HG03520 (cell line): ENCODE measurements around the gene SGMS1.
"Not testable (repeated sequence)": the region's sequence is repeated elsewhere in the genome, so short reads cannot be mapped to it uniquely, and the experiment has no call there.

Experiments used
- ATAC-seq: cut with Tn5 transposase; IDR thresholded peaks from one replicate; pipeline ENCODE4 v1.9.1; 2021; ENCODE audit warnings: mild to moderate bottlenecking, moderate library complexity; ENCODE audit not compliant: unreplicated experiment

The SGMS1 gene

GRCh38 chr10:50281210-50281966, 342.4 kb downstream of the SGMS1 start:
- ATAC-seq: no peak

GRCh38 chr10:50280049-50280841, 343.5 kb downstream of the SGMS1 start:
- no peak for ATAC-seq

- no peak for ATAC-seq
Measured at GRCh38 chr10:50279489-50279888, 344.3 kb downstream of the SGMS1 start.

- ATAC-seq: no peak
Measured at GRCh38 chr10:50275650-50276235, 348.0 kb downstream of the SGMS1 start.

- ATAC-seq: no peak
Measured at GRCh38 chr10:50272531-50272930, 351.2 kb downstream of the SGMS1 start.

- no peak for ATAC-seq
Measured at GRCh38 chr10:50271564-50272250, 352.0 kb downstream of the SGMS1 start.

GRCh38 chr10:50267877-50268276, 355.9 kb downstream of the SGMS1 start:
- ATAC-seq: not testable (repeated sequence)

- ATAC-seq: not testable (repeated sequence)
Measured at GRCh38 chr10:50262625-50263024, 361.1 kb downstream of the SGMS1 start.

- ATAC-seq: peak; percentile 98
Measured at GRCh38 chr10:50260791-50261281, 362.9 kb downstream of the SGMS1 start.
